G401 (cell line): ENCODE data around the gene TRPM1. TPM values are rescaled to one million over a fixed set of nuclear protein-coding genes. Genes with fewer than 3 reads are reported as not detected.

Experiments
- DNase-seq: peaks from one replicate; pipeline ENCODE4 v3.0.0-alpha.2; 2015; ENCODE audit warnings: low spot score
- in situ Hi-C: cut with HindIII; loops from 2 replicates; pipeline ENCODE4 v1.10.0; 2016; ENCODE audit warnings: low sequenced_read_pairs, mixed read lengths
- total RNA-seq: library from RNA; depleted of rRNA; stranded (reverse); fragments of >200 nt; shearing (Covaris generic); gene quantifications from 2 replicates; pipeline ENCODE4 v1.2.3, GENCODE V29; 2014

Gene TRPM1
- total RNA-seq, 1 experiment from 2014 or later: 3.2 TPM

DNA sequence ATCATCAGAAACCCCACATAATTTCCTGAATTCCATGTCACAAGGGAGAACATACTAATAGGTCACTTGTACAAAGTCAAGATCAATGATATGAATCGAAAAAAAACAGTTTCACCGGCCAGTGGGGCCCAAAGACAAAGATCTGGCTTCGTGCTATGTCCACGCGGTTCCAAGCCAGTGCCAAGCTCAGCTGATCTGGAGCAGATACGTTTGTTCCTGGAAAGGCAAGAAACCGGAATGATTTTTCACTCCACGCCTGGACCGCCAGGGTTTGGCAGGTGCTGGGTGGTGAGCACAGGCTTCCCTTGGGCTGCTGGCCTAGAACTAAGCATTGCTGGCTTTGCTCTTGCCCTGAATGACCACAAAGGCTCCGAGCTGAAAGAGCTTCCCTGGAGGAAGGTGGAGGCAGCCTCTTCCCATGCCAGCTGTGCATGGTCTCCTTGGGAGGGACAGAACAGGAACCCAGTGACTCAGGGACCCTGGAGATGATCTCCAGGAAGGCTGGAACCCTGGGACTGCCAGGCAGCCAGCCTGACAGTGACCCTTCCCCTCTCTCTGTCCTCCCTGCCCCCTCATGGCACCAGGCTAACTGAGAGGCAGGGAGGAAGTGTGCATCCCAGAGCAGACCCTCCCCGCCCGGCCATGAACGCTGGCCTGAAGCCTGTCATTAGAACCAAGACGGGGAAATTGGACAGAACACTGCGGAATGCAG lies 40.9 kb downstream of the TRPM1 start:
- no peak for DNase-seq
- in situ Hi-C loops: no loop called here

DNA sequence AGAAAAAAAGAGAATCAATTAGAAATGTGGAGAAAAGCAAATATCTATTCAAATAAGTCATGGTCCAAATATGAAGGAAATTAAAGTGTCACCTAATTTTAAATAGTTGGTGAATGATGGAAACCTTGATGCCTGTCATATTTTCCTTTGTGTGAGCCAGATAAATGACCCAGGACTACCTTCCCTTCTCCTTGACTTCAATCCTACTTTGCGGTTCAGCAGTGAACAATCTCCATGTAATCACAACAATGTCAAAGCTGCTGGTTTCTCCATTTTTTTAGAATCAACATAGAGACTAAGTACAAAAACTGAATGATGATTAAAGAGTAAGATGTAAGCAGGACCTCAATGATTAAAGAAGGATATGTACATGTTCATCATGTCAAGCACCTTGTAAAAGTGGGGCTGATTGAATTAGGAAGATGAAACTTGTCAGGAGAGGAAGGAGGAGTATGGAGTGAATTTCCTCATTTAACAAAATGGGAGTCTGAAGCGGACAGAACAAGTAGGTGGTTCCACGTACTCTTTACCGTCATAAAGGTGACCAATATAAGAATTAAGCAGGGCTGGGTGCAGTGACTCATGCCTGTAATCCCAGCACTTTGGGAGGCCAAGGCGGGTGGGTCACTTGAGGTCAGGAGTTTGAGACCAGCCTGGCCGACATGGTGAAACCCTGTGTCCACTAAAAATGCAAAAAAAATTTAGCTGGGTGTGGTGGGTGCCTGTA lies 43.1 kb downstream of the TRPM1 start:
- in situ Hi-C loops: no loop called here
- no peak for DNase-seq

DNA sequence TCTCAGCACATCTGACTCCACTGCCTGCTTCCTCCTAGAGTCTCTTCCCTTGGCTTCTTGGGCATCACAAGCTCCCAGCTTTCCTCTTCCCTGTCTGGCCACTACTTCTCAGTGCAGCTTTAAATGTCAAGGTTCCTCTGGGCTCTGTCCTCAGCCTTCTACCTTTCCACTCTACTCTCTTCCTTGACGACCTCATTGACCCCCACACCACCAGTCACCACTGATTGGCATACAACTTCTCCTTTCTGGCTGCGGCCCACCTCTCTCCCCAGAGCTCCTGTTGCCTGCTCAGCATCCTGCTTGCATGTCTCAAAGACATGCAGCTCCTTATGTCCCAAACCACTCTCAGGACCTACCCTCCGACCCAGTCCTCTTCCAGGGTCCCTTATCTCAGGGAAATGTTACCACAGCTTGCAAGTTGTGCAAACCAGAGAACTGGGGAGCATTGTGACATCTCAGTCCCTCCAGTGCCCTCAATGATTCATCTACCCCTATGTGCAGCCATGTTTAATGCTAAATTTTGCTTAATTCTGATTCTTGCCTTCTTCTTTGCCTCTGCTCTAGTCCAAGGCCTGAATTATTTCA lies 49.9 kb downstream of the TRPM1 start:
- no peak for DNase-seq
- in situ Hi-C loops: no loop called here

DNA sequence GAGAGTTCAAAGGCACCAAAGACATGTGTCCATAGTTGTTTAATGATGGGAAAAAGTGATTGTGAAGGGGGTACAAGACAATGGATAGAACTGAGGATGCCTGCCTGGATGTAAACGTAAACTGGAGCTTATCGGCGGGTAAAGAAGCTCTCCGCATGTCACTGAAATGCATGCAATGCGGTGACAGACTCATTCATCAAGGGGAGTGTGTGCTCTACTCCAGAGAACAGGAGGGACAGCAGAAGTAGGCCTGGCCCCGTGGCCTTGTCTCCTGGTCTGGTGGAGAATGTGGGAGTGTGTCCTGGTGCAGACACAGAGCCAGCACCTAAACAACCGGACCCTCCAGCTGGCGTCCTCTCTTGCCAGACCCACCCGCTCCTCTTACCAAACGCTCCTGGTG lies 50.6 kb downstream of the TRPM1 start:
- in situ Hi-C loops: no loop called here
- DNase-seq: no peak

DNA sequence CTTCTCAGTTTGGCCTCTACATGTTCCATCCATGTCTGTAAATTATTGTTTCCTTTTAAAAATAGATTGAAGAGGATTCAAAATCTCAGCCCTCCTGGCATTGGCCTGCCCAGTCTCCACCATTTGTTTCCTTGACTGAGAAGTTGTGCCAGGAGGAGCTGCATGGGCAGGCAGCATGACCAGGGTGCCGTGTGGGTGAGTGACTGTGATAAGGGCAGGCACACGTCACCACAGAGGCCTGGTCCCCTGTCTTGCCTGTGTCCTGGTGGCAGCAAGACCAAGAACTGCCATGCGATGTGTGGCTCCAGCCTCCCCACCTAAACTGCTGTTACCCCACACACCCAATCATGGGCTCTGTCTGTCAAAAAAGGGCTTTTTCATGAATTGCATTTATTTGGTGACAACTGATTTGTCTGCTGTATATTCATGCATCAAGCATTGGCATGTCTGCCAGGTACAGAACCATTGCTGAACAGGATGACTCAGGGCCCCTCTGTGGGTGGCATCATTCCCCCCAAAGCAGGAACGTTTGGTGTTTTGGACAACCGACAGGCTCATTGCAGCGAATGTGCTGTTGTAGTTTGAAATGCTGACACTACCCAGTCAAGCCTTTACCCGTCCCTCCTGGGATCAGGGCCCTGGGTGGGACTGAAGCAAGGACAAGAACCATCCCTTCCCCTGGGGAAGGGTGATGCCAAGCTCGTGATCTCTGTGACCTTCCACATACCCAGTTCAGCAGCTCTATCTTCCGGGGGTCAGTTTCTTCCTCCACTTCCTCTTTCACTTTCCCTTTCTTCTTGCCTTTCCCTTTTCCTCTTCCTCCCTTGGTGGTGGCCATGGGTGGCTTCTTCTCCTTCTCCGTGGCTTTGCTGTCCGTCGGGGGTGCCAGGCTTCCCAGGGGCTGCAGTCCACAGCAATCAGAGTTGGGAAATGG lies 51.6 kb downstream of the TRPM1 start:
- no peak for DNase-seq
- in situ Hi-C loops: no loop called here

DNA sequence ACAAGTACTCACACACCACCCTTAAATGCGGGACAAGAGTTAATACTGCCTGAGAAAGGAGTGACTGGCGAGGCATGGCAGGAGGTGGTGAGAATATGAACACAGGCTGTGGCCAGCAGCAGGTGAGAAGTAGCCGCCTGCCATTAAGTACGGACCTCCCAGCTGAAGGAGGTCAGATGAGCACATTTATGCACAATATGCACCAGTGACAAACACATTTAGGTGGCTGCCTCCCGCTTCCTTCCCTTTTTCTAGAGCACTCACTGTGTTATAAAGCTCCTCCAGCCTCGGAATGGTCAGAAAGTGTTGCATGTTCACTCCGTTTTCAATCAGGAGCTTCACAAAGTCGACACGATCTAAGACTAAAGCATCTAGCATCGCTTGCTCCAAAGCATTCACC lies 52.4 kb downstream of the TRPM1 start:
- in situ Hi-C loops: no loop called here
- DNase-seq: no peak

DNA sequence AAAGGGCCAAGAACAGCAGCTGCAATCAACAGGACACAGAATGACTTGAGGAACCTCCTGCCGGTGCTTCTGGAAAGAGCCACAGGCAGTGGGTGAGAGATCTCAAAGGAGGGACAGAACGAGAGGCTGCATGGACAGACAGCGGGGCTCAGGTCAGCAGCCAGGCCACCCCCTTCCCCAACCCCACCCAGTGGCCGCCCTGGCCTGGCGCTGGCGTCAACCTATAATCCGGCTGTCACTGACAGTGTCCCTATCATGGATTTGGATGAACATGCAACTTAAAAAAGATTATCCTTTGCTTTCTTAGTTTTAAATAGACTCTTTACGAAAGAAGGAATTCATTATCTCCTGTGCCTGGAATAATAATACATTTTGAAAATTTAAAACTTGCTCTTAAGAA lies 54.1 kb downstream of the TRPM1 start:
- in situ Hi-C loops: no loop called here
- DNase-seq: no peak

DNA sequence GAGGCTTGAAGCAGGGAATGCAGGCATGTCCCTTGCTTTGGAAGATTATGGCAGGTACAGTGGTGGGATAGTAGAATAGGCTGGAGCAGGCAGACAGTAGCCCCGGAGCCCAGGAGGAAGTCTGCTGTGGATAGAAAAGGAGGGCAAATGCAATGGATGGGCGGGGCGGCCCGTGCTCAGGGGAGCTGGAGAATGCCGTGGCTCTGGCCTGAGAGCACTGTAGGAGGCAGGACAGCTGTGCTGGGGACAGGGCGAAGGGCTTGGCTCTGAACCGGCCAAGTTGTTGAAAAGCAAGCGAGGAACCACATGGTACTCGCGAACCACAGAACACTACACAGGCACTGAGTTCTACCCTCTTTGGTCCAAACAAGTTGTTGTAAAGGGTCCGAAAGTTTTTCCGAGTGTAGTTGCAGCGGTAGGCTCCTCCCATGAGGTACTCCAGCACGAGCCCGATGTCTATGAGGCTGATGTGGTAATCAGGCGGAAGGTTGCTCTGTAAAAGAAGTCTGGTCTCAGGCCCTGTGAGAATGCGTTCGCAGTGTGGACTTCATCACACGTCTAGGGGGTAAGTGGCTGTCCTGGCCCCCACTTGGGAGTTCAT lies 54.7 kb downstream of the TRPM1 start:
- in situ Hi-C loops: no loop called here
- no peak for DNase-seq

DNA sequence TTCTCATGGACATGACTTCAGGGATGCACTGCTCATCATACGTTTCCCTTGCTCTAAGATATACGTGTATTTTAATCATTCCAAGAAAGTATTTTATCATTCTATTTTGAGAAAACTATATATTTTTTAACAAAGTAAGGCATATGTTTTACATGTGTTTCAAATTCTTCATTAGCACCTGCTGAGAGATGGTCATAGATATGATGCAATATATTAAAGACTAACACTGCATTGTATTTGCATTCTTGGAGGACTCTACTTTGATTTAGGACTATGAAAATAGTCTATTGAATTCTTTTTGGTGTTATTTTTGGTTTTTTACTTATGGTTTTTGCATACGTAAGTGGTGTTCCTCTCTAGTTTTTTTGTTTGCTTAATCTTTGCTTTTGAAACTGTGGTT lies 55.9 kb downstream of the TRPM1 start:
- DNase-seq: no peak
- in situ Hi-C loops: no loop called here

DNA sequence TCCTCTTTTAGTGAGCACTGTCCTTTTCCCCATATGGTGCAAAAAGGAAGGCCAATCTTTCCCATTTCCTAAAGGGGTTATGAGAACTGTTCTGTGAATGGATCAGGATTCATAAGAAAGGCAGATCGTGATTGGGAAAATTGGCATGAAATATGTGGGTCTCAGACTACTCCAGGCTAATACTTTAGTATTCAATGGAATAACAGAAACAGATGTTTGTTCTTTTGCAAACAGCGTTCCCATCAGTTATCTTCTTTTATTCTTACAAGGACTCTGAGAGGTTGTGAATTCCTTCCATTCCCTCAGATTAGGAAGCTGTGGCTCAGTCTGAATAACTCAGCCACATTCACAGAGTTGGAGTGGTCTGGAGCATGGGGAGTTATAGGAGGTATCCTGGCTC lies 58.8 kb downstream of the TRPM1 start:
- no peak for DNase-seq
- in situ Hi-C loops: no loop called here

DNA sequence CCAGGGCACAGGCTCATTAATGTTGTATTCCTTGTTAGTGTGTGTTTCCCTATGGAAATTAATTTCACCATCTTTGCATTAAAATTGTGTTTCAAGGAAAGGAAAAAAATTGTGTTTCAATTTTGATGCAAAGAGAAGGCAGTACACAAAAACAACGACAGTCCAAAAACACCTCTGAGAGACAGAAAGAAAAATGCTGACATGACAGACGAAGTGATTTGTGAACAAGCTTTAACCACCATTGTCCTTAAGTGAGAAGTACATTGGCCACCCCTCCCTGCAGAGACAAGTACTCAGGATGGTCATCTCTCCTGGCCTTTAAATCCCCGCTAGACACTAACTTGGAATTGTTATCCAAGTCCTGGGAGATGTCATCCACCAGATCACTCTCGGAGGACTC lies 59.9 kb downstream of the TRPM1 start:
- DNase-seq: no peak
- in situ Hi-C loops: no loop called here

DNA sequence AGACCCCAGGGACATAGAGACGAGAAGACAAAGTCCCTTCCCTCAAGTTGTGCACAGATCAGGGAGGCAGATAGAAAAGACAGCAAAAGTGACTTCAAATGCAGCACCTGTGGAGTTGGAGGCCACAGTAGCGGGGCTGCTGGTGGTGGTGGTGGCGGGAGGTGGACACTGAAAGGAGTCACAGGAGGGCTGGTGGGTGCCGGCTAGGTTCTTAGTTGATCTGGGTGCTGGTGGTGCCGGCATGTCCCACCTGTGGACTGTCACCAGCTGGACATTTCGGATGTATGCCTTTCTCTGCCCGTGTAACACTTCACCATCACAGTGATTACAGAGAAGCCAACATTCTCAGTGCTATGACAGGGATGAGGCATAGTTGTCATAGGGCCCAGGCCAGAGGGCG lies 60.9 kb downstream of the TRPM1 start:
- DNase-seq: no peak
- in situ Hi-C loops: no loop called here

DNA sequence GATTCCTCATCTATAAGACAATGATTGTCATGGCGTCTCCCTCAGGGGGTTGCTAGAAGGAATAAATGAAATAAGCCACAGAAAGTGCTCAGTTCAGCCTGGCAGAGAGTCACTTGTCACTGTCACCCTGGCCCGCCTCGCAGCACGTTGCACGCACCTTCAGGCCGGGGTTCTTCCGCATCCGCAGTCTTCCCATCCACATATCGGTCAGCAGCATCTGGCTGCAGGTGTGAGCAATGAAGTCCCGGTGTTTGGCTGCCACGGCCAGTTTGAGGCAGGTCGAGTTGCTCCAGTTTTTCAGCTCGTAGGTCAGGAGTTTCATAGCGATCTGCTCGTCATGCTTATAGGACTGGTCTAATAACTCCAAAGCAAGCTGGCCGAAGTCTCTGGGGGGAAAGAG lies 61.6 kb downstream of the TRPM1 start:
- in situ Hi-C loops: no loop called here
- no peak for DNase-seq

DNA sequence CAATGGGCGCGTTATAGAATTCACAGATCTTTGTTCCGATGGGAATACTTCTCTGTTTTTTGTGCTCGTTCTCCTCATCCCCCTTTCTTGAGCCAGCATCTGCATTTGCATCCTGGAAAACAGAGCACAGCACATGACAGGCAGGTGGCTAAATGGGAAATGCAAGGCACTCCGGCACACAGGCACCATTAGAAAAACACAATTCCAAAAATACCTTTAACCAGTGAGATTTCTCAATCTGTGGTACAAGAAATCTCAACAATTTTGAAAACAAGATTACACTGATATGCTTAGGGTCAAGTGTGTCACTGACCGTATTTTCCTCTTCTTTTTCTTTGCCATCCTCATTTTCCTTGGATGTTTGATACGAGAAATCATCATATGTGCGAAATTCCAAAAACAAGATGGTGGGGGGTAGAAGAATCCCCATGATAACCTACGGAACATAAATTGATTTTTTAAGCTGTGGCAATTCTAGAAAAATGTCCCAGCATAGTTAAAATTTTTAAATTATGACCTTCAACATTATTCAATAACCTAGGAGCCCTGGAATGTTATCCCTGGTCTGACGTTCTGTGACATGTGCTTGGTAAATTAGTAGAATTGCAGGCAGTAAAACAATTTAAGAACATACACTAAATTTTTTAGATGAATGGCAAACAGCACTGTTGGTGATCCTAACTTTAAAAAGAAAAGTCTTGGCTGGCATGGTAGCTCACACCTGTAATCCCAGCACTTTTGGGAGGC lies 63.6 kb downstream of the TRPM1 start:
- in situ Hi-C loops: no loop called here
- DNase-seq: no peak

DNA sequence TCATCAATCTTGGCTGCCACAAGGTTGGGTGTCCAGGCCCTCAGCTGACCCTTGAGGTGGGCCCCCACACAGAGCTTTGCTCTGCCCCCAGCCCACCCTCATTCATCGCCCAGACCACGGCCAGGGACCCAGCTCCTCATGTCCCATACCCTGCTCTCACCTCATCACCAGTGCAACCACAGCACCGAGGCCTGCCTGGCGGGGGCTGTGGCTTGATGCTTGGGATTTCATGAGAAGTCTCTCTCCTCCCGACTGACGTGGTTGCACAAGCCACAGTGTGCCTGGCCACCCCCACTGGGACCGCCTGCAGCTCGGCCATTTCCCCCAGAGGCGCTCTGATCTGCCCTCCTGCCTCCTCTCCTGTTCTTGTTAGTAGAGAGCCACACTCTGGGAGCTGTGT lies 64.7 kb downstream of the TRPM1 start:
- DNase-seq: no peak
- in situ Hi-C loops: no loop called here

DNA sequence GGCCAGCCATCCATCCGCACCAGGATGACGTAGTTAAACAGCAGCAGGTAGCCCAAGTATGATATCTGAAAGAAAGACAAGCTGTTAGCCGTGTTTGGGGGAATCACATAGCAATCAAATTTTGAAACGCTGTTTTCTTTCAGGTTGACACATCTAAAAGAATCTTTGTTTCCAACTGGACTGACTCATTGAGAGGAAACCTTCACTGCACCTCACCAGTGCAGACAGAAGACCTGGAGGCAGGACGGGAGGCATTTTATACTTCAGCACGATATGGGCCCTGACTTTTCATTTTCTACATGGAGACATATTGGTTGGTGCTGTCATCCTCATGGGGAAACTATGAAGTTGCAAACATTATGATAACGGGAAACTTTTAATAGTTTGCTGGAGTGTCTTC lies 65.9 kb downstream of the TRPM1 start:
- in situ Hi-C loops: no loop called here
- DNase-seq: no peak

DNA sequence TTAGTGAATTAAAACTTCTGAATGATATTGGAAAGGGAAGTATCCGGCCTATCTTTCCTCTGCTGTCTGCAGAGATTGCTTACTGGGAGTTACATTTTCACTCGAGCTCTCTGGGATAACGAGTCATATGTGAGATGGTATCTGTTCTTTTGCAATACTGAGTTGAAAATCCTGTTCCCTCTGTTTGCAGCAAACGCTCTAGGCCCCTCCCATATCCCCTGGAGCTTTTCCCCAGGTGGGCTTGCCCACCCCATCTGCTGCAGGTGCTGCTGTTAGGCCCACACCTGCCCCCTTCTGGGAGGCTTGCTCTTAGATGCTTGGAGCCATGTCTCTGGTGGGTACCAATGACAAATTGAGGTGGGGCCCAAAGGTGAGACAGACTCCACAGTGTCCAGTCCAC lies 67.4 kb downstream of the TRPM1 start:
- DNase-seq: no peak
- in situ Hi-C loops: no loop called here

DNA sequence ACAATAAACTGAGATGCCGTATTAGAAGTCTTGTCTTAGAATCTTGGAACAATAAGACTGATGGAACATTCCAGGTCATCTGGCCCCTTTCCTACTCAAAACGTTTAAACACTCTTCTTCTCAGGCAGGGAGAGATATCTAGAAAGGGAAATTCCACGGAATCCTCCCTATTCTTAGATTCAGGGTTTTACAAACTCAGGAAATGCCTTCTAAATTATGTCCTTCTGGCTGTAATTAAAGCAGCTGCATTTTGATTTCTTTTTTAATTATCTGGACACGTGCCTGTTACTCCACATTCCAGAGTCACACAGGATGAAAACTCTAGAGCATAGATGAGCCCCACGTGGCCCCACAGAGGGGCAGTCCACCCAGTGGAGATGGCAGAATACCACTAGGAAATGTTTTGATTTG lies 68.6 kb downstream of the TRPM1 start:
- in situ Hi-C loops: no loop called here
- DNase-seq: no peak
